Measurements from ENCODE around the gene GFPT1.
"Not testable (repeated sequence)": the region's sequence is repeated elsewhere in the genome, so short reads cannot be mapped to it uniquely, and the experiment has no call there.

The GFPT1 gene

DNA sequence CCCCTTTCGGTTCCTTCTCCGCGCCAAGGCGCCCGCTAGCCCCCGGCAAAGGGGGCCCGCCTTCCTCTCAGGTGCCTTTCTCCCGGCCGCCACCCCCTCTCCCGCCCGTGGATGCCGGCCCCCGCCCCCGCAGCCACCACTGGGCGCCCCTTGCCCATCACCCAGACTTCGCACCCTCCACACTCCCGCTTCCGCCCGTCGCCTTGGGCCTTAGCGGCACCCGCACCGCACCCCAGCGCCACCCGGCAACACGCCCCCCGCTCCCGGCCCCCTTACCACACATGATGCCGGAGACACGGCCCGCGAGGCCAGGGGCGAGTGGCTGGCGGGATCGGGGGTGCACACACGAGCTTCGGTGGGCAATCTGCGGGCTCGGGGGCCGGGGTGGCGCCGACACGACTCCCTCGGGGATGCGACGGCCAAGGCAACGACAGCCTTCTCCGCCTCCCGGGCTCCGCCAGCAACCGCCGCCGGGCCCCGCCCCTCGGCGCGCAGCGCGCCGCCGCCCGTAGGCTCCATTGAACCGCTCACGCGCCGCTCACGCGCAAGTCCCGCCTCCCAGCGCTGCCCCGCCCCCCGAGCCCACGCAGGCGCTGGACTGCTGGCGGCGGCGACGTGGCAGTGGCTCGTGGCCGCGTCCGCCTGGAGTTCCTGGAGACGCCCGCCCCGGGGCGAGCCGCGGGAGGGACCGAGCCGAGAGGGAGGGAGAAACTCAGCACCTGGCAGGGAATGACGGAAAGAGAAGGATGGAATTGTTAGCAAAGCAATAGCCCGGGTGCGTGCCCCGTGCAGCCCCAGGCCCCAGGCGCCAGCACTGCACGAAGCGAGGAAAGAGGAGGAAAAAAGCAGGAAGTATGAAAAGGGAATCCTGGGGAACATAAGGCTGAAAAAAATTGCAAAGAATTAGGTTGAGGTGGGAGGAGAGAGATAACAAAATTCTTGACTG is at the start of gene GFPT1:
TSS of gene GFPT1 (minus strand) at position 439 of the 946 bp plus-strand sequence. CDS start at position 283, 156 bp downstream.
- DNase-seq, result peak; percentile 90 to 91

DNA sequence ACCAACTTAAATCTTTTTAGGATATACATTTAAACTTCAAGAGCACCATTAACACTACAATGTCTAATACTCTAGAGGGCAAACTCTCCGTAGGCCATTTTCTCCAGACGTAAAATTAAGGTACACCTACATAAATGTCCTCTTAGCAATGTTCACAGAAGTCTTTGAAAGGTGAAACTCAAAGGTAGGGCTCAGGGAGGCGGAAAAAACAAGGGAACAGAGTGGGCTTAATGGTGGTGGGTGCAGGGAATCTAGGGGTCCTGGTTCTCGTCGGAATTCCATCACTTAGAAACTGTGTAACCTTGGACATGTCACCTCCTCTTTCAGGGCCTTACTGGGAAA is 49.5 kb upstream of the GFPT1 start:
- no peak for DNase-seq

DNA sequence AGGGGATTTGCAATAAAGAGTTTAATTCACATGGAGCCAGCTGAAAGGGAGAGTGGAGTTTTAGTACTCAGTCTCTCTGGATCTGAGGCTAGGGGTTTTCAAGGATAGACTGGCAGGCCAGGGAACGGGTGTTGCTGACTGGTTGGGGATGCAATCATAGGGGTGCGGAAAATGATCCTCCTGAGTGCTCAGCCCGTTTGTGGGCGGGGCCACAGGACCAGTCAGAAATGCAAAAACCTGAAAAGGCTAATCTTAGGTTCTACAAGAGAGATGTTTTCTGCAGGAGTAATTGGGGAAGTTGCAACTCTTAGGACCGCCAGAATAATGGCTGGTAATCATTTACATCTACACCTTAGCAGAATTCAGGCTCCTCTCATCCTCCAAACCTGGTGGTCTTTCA is 47.7 kb upstream of the GFPT1 start:
- no peak for DNase-seq

DNA sequence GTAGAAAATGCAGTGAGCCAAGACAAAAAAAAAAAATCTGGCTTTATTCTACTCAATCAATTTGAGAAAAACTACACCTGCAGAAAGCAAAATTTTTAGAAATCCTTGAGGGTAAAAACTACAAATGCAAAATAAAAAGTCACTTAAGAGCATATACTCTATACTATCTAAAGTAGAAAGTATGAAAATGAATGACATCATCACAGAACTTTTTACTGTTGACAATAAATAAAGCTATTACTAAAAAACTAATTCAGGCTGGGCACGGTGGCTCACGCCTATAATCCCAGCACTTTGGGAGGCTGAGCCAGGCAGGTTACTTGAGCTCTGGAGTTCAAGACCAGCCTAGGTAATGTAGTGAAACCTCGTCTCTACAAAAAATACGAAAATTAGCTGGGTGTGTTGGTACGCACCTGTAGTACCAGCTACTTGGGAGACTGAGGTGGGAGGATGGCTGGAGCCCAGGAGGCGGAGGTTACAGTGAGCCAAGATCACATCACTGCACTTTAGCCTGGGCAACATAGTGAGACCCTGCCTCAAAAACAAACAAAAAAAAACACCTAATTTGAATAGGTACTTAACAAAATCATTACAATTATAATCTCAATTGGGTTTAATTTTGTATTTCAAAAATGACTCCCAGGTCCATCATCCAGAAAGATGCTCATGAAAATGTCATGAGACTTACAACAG is 42.6 kb upstream of the GFPT1 start:
- no peak for DNase-seq

DNA sequence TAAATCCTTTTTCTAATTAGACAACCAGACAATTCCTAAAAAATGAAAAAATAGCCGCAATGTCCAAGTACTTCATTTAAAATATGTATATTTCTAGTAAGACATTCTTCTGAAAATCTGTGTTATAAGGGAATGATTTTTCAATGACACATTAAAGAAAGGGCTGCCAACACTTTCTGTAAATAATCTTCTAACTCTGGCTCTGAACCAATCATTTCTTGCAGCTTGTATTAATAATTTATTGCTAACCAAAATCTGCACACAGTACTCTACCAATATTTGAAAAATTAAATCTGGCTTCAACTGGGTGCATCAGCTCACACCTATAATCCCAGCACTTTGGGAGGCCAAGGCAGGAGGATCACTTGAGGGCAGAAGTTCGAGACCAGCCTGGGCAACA is 42.0 kb upstream of the GFPT1 start:
- no peak for DNase-seq

DNA sequence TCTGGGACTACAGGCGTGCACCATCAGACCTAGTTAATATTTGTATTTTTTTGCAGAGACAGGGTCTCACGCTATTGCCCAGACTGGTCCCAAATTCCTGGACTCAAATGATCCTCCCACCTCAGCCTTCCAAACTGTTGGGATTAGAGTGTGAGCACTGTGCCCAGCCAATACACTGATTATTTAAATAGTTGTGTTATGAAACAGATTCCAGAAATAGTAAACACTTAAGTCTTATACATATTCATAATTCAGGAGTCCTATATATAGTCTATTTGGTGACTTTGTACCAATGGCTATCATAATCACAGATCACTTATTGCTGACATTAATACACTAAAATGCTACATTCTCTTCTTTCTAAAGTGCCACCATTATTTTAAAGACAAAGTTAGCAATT is 37.4 kb upstream of the GFPT1 start:
- no peak for DNase-seq

DNA sequence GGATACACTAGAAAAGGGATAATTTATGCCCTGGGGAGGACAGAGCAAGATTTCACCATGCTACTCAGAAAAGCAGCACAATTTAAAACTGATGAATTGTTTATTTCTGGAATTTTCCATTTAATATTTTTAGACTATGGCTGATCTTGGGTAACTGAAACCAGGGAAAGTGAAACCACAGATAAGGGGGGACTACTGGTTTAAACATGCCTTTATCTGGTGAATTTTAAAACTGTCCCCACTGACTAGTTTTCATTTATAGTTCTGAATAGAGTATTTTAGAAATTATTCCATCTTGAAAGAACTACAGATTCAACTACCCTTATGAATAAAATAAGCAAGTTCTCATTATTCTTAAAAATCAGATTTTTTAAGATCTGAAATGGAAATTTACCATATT is 35.2 kb upstream of the GFPT1 start:
- no peak for DNase-seq

DNA sequence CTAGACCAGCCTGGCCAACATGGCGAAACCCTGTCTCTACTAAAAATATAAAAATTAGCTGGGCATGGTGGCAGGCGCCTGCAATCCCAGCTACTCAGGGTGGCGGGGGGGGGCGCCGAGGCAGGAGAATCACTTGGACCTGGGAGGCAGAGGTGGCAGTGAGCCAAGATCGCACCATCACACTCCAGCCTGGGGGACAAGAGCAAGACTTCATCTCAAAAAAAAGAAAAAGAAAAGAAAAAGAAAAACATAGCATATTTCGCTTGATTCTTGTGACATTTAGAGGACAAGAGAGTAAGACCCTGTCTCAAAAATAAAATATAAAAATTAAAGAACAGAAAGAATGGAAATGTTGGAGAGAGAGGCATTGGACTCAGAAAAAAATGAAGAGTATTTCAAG is 32.1 kb upstream of the GFPT1 start:
- DNase-seq, result not testable (repeated sequence)

DNA sequence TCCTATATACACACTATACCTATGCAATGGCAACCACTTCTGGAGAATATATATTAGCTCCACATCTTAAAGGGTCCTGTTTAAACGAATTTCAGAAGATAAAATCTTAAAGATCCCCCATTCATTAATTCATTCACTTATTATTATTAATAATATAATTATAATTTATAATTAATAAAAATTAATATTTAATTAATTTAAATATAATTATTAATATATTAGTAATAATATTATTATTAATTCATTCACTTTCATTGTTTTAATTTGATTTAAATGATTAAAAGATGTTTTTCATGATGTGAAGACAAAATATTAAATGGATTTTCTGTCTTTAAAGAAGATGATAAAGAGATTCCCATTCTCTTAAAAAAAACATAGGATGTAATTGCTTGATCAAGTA is 29.1 kb upstream of the GFPT1 start:
- DNase-seq, result no peak

DNA sequence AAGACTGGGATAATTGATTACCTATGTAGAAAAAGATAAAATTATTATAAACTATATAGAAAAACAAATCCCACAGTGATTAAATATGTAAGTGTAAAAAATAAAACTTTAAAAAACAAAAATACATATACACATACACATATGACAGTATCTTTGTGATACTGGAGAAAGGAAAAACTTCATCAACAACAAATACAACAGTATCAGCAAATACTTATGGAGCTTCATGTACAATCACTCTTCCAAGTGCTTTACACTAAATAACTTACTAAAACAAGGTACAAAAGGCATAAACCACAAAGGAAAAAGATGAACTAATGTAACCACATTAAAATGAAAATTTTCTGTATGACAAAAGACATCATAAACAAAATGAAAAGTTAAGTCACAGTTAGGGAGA is 24.1 kb upstream of the GFPT1 start:
- DNase-seq, result no peak

DNA sequence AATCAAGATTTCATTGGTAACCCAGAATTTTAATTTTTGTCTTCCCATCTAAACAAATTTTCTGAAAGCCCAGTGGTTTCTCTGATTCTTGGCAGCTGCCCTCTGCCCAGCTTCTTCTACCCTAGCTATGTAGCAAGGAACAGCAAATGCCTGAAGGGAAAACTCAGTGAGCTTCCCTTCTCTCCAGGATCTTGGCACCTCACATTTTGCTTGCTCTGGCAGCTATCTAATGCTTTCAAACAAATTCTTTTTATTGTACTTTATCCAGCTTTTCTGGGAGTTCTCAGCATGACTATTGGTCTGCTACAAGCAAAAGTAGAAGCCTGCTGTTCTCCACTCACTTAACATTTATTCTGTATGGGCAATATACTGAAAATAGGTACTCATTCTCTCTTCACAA is 18.3 kb upstream of the GFPT1 start:
- no peak for DNase-seq

DNA sequence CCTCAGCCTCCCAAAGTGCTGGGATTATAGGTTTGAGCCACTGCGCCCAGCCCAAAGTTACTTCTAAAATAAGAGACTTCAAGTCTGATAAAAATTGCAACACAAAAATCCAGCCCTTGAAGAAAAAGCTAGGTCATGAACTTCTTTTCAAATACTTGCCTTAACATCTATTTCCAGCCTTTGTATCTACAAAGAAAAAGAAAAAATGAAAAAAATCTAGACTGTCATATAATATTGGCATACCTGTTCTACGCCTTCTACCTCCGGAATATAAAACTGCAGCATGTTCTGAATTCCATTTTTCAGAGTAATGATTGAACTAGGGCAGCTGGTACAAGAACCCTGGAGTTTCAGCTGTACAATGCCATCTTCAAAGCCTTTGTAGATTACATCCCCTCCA is 13.1 kb upstream of the GFPT1 start:
- DNase-seq, result no peak

DNA sequence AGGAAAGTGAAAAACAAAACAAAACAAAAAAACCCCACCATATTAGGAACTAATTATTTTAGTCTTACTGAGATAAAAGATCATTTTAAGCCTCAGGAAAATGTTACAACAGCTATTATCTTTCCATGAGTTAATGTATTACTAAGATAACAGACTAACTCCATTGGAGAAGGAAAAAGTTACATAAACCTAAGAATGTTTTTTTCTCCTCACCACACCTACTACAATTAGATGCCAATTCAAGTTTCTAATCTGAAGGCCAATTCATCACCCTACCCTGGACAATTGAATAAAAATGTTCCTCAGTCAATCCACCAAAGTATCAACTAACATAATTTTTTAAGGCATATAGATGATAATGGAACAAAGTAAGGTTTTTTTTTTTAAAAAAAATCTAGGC is 10.2 kb upstream of the GFPT1 start:
- no peak for DNase-seq

DNA sequence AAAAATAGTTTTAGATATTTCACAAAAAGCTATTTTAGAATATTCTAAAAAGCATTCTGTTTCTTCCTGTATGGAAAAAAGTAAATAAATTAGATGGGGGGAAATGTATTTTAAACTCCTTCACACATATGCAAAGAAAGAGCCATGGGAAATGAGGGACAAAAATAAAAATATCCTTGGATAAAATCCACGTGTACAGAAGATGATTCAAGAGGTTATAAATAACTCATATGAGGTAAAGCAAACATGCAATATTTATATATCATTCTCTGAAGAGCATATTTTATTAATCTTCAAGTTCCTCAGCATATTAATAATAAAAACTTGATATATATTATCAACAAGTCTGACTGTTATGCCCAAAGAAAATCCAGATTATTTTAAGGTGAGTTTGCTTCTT is 8.8 kb upstream of the GFPT1 start:
- DNase-seq, result no peak

DNA sequence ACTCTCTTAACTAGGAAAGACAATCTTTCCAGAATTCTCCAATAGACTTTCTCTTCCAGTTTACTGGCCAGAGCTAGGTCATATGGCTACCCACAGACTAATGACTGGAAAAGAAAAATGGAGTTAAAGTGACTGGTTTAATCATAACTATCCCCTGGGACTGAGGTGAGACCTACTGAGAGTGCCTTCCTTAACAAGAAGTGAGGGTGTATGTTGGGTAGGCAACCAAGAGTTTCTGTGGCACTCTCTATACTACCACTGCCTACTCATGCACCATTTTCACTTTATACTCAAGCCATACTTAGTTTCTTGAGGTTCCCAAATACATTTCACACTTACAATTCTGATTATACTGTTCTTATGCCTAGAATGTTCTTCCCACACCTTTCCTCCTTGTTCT is 6.9 kb upstream of the GFPT1 start:
- no peak for DNase-seq

DNA sequence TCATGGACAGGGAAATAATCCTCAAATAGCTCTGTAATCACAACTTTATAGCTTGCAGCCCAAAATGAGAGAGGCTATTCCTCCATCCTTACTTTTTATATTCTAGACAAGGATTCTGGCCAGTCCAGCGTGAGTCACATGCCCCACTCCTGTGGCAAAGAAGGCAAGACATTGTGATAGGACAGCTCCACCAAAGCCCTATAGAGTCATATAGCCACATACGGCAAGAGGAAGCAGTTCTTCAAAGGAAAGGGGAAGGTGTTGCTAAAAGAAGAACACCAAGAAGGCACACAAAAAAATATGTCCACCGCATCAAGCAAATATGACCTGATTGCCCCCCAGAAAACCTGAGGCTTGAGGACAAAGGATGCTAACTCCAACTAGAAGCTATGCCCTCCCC is 3.4 kb upstream of the GFPT1 start:
- DNase-seq, result no peak

DNA sequence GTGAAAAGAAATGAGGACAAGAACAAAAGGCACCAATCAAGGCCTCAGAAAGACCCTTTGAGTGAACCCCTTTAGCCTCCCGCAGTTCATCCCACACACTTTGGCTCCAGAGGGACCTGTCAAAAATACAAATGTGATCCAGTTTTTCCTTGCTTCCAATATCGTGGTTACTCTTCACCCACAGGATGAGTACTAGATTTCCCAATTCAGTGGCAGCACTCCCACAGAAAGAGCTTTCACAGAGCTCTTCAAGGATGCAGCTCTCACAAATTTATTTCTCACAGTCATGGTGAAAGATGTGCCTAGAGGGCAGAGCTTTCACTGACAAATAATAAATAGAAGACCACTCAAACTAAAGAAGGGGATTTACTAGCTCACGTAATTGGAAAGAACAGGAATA is 3.0 kb upstream of the GFPT1 start:
- DNase-seq, result no peak

DNA sequence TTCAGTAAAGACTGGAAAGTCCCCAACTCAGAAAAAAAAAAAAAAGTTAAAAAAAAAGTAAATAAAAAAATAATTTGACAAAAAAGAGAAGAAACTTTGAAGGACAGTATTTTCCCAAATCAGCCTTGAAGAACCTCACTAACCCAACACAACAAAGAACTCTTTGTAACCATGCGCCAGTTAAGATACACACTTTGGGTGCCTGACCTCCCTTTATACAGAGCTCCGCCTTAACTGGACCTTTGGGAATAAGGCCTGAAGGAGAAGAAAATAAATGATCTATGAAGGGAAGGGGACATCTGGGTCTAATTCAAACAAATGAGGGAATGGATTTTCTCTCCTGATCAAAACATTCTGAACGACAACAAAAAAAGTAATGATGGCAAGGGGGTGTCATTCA is 2.2 kb upstream of the GFPT1 start:
- DNase-seq, result no peak

DNA sequence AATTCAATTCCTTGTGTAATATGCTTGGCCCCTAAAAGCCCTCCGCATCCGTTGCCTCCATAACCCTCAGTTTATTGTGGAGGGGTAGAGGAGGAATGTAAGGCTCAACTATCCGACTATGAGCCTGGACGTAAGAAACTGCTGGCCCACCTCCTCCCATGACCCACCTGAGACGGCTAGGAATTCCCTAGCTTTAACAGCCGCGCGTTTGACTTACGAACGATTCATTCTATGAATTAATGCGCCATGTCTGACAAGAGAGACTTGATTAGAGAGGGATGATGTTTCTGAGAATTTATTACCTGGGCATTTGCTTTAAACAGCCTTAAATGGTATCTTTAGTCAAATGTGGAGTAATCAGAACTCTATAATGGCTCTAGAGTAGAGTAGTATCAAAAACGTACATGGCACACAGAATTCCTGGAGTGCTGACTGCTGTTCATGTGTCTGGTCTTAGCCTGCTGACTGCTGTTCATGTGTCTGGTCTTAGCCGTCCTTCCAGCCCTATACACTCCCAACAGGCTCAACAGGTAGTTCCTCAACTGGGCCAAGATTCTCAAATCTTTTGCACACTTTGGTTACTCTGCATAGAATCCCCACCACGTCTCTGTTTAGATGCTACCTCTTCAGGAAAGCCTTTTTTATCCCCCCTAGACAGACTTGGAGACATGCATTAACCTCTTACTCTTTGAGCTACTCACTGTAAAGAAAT is 899 bp upstream of the GFPT1 start:
- DNase-seq, result no peak

DNA sequence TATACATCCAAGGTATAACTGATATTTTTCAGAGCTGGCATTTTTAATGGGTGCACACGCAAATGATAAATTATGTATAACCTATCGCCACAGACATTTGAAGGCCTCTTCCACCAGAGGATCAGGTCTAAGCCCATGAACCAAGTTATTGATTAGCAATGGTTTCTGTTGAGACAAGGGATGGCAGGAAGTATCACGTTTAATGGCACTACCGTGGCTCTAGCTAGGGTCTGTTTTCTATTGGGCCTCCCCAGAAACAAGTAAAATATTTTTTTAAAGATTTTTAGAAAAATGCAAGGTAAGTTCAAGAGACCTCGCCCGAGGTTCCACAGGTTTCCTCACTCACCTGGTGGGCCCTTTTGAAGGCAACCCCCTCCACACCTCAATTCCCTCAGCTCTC is 667 bp downstream of the GFPT1 start:
- no peak for DNase-seq

DNA sequence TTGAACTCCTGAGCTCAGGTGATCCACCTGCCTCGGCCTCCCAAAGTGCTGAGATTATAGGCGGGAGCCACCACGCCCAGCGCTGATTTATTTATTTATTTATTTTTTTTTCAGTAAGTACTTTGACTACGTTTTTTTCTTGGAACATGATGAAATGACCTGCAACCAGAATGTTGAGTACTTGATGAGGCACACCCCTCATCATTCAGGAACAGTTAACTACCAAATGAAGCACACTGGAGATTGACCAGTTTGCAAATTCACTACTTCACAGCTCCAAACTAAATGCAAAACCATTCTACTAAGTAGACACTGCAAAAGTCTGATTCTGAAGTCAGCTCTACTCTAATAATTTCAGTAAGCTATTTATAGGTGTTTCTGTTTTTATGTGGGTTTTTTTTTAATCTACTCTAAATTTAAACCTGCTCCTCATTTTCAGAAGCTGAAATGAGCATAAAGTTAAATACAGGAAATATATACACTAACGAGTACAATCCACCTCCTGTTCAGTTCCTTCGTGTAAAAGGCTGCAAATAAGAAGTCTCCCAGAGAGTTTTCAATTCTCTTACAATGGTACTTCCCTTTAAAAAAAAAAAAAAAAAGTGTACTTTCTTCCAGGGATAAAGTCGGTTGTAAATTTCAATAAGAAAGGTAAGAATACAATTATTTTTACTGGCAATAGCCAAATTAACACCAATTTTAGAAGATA is 1.4 kb downstream of the GFPT1 start:
- DNase-seq, result no peak

DNA sequence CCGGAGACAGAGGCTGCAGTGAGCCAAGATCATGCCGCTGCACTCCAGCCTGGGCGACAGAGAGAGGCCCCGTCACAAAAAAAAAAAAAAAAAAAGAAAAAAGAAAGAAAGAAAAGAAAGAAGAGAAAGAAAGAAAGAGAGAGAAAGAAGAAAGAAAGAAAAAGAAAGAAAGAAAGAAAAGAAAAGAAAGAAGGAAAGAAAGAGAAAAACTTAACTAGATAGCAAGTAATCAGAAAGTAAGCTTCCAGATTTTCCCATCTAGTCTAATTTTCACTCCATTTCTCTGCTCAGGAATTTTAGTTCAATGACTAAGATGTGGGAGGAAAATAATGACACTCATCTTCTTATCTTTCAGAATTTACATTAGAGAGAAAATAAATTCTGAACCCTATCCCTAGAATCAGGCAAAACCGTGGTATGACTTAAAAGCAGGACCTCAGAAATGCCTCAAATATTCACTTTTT is 2.4 kb downstream of the GFPT1 start:
- no peak for DNase-seq

DNA sequence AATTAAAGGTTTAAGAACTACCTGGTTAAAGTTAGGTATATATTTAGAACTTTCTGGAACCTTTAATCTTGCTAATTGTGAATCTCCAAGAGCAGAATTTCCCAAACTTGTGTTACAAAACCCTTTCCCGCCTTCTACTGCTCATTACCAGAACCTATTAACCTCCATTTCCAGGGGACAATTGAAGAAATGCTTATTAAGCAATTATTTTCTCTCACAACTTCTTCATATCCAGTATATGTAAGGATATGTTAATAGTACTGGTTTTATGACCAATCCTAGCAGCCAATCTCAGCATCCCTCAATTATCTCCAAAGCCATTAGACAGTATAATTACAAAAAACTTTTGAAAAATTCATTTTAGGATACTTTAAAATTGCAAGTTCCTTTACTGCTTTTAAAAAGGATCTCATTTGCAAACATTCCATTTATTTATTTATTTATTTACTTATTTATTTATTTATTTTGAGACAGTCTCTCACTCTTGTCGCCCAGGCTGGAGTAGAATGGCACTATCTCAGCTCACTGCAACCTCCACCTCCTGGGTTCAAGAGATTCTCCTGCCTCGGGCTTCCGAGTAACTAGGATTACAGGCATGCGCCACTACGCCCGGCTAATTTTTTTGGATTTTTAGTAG is 3.7 kb downstream of the GFPT1 start:
- DNase-seq, result no peak

All from CD4-positive, alpha-beta T cell treated with Interleukin-4 for 1 hour (primary cell).